HG03442 (cell line): ENCODE measurements around the gene RGS7.
"Not testable (repeated sequence)": the region's sequence is repeated elsewhere in the genome, so short reads cannot be mapped to it uniquely, and the experiment has no call there.

Experiments used
- ATAC-seq: cut with Tn5 transposase; IDR thresholded peaks from one replicate; pipeline ENCODE4 v1.9.1; 2021; ENCODE audit warnings: mild to moderate bottlenecking, moderate library complexity; ENCODE audit not compliant: unreplicated experiment

RGS7 gene

GRCh38 chr1:240936911-240937668, 419.9 kb downstream of the RGS7 start:
- ATAC-seq, result no peak

GRCh38 chr1:240935920-240936319, 421.1 kb downstream of the RGS7 start:
- no peak for ATAC-seq

DNA sequence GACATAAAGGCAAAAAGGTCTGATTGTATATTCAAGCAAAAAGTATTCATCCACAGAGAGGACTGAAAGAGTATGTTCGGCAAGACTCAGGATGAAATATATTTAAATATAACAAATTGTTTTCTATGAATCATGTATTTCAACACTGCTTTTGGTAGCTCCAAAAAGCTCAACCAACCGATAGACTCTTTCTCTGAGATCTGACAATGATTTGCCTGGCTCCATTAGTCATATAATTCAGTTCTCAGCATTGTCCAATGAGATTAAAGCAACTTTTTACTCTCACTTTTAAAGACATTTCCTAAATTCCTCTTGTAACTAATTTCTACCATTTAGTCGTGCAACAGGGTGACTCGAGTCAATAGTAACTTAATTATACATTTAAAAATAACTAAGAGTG, 426.0 kb downstream of the RGS7 start:
- no peak for ATAC-seq

- no peak for ATAC-seq
Measured at GRCh38 chr1:240928265-240928664, 428.7 kb downstream of the RGS7 start.

DNA sequence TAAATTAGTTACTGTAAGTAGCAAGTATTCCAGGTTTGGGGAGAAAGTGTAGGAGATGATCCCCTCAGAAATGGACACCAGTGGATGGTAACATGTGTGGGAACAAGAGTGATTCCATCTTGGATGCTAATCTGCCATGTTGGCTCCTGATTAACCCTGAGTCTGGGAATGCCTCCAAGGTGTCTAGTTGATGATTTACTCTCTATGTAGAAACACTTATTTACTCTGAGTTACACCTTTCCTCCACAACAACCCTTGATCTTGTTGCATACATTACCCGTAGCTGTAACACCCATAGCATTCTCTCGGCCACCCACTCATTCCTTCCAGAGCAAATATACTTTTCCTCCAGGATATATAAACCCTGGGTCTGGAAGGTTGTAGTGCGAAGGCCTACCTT, 429.2 kb downstream of the RGS7 start:
- no peak for ATAC-seq

- no peak for ATAC-seq
Measured at GRCh38 chr1:240925273-240925672, 431.7 kb downstream of the RGS7 start.

DNA sequence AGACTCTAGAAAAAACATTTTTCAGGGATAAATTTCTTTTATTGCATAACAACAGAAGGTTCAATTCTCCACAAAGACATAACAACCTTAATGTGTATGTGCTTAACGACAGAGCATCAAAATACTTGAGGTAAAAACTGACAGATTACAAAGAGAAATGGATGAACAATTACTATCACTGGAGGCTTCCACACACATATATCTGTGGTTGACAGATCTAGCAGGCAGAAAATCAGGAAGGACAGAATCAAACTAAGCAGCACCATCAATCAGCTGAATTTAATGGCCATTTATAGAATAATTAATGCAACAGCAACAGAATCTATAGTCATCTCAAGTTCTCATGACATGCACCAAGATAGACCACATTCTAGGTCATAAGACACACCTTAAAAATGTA, 439.0 kb downstream of the RGS7 start:
- no peak for ATAC-seq

- no peak for ATAC-seq
Measured at GRCh38 chr1:240914506-240914905, 442.5 kb downstream of the RGS7 start.

DNA sequence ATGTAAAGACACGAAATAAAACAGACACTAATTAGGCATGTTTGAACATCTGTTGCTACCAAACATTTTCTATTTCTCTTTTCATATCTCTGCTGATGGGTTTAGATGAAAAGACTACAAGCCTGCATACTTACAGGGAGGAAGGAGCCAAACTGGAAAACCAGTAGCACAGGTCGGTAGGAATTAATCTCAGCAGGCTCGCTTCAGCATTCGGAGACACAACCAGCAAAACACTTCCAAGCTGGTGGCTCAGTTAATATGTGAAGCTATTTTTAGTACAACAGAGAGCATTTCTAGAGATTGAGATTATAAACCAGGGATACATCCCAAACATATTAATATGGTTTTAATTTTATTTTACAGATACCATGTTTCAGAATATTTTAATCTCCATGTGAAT, 444.2 kb downstream of the RGS7 start:
- ATAC-seq, result no peak

DNA sequence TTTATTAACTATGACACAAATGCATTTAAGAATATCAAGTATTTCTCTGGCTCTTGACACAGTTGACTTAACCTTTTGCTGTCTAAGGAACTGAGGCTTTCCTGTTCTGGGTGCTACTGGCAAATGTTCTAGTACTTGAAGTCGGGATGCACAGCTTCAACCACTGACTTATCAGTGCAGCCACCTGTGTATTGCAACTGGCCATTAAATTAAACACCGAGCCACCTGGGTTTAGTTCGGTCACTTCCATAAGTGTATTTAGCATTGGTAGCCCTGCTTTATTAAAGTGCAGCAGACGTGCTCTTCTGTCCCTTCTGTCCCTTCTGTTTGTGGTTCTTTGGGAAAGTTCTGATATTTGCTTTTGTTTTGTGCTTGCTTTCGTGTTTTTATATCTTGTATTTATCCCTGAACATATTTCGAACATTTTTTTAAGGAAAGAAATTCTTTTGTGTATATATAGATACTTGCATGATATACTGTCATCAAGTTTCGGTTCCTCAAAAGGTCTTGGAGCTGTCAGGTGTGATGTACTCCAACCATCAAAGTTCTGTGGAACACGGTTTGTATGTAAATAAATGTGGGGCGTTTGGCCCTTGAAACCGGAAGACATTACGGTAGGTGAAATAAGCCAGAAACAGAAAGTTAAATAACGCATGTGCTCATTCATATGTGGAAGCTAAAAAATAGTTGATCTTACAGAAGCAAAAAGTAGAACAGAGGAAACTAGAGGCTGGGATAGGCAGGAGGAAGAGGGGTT, 447.1 kb downstream of the RGS7 start:
- ATAC-seq, result peak; percentile 73

- ATAC-seq, result no peak
Measured at GRCh38 chr1:240906477-240906876, 450.5 kb downstream of the RGS7 start.

GRCh38 chr1:240905225-240905765, 451.7 kb downstream of the RGS7 start:
- ATAC-seq, result no peak

DNA sequence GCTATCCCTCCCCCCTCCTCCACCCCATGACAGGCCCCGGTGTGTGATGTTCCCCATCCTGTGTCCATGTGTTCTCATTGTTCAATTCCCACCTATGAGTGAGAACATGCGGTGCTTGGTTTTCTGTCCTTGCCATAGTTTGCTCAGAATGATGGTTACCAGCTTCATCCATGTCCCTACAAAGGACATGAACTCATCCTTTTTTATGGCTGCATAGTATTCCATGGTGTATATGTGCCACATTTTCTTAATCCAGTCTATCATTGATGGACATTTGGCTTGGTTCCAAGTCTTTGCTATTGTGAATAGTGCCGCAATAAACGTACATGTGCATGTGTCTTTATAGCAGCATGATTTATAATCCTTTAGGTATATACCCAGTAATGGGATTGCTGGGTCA, 461.6 kb downstream of the RGS7 start:
- not testable (repeated sequence) for ATAC-seq

- ATAC-seq, result no peak
Measured at GRCh38 chr1:240888787-240889048, 468.3 kb downstream of the RGS7 start.

GRCh38 chr1:240888039-240888786, 468.8 kb downstream of the RGS7 start:
- ATAC-seq, result no peak

DNA sequence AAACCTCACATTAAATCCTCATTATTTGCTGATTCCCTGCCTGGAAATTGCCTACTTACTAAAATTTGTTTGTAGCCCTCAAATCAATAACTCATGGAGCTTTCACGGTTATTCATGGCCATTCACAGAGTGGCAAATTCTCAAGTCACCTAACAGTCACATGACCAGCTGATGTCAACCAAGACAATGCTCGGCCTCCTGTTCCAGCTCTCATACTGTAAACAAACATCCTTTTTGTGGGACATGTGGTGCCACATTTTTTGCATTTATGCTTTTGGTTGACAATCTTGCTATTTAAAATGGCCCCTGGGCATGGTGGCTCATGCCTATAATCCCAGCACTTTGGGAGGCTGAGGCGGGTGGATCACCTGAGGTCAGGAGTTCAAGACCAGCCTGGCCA, 473.5 kb downstream of the RGS7 start:
- ATAC-seq, result no peak

DNA sequence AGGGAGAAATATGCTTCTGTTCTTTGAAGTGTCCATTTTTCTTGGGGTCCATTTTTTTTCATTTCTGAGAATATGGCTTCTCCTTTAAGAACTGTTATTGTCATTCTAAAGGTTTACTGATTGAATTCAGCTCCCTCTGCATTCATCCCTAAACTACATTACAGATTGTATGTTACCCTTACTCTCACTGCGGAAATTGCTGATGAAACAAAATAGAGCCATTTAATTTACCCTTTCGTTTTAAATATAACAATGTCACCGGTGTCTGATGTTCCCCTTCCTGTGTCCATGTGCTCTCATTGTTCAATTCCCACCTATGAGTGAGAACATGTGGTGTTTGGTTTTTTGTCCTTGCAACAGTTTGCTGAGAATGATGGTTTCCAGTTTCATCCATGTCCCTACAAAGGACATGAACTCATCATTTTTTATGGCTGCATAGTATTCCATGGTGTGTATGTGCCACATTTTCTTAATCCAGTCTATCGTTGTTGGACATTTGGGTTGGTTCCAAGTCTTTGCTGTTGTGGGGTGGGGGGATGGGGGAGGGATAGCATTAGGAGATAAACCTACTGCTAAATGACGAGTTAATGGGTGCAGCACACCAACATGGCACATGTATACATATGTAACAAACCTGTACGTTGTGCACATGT, 474.2 kb downstream of the RGS7 start:
- not testable (repeated sequence) for ATAC-seq

- ATAC-seq, result no peak
Measured at GRCh38 chr1:240878631-240879030, 478.4 kb downstream of the RGS7 start.

- ATAC-seq, result no peak
Measured at GRCh38 chr1:240877605-240878004, 479.4 kb downstream of the RGS7 start.

GRCh38 chr1:240876071-240876470, 480.9 kb downstream of the RGS7 start:
- ATAC-seq, result no peak

DNA sequence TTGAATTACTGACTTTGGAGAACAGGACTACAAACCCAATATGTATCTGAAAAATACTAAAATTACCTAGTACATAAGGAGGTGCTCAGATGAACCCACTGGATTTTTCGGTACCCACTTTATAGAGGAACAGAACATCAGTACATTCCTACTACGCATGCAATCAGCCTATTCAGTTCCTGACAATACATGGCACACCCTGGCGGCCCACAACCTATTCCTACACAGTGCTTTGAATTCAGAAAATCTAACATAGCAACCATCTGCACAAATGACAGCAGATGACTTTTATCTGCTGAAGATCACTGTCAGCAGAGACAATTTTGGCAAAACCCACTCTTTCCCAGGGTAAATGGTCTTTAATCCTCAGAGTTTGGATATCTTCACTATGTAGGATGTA, 487.9 kb downstream of the RGS7 start:
- no peak for ATAC-seq
